Activated T-cell treated with anti-CD3 and anti-CD28 coated beads, Interleukin-2, amount 50 U/mL, for 72 hours (primary cell): ENCODE results near the gene HOXC6. TPM values are rescaled to one million over a fixed set of nuclear protein-coding genes. Genes with fewer than 3 reads are reported as not detected.
"Not testable (repeated sequence)": the region's sequence is repeated elsewhere in the genome, so short reads cannot be mapped to it uniquely, and the experiment has no call there.

Source experiments
- ATAC-seq, 2 donors: fragments of 150-1000 bp; cut with Tn5 transposase; replicated peaks in 1 of 2; 2 replicates each; pipeline ENCODE4 v1.10.0; 2021; ENCODE audit warnings: moderate library complexity in 2 of 2, mild to moderate bottlenecking in 1 of 2
- DNase-seq, 2 donors: peaks; one replicate each; pipeline ENCODE4 v3.0.0; 2021 to 2022; ENCODE audit warnings: mixed read lengths in 1 of 2
- H3K27ac Mint-ChIP-seq: one replicate; pipeline ENCODE4 v1.8.0; 2022; ENCODE audit warnings: mild to moderate bottlenecking, moderate library complexity, mixed read lengths
- H3K27me3 Mint-ChIP-seq: one replicate; pipeline ENCODE4 v1.8.0; 2022; ENCODE audit warnings: low read depth, mixed read lengths
- H3K36me3 Mint-ChIP-seq, 2 donors: one replicate each; pipeline ENCODE4 v1.8.0; 2022; ENCODE audit warnings: mixed read lengths in 2 of 2, mild to moderate bottlenecking in 1 of 2; ENCODE audit not compliant: insufficient read depth in 2 of 2
- H3K4me1 Mint-ChIP-seq: one replicate; pipeline ENCODE4 v1.8.0; 2022; ENCODE audit warnings: low read depth, mixed read lengths
- H3K4me3 Mint-ChIP-seq, 2 donors: one replicate each; pipeline ENCODE4 v1.8.0; 2022; ENCODE audit warnings: mild to moderate bottlenecking in 2 of 2, mixed read lengths in 2 of 2, moderate library complexity in 2 of 2
- H3K9me3 Mint-ChIP-seq, 2 donors: one replicate each; pipeline ENCODE4 v1.8.0; 2022; ENCODE audit warnings: mixed read lengths in 2 of 2
- total RNA-seq, 2 donors: library from RNA; stranded (reverse); gene quantifications; one replicate each; pipeline ENCODE4 v1.2.3, GENCODE V29; 2022

HOXC6 gene
- total RNA-seq, 2 donors from 2014 or later = not detected

DNA sequence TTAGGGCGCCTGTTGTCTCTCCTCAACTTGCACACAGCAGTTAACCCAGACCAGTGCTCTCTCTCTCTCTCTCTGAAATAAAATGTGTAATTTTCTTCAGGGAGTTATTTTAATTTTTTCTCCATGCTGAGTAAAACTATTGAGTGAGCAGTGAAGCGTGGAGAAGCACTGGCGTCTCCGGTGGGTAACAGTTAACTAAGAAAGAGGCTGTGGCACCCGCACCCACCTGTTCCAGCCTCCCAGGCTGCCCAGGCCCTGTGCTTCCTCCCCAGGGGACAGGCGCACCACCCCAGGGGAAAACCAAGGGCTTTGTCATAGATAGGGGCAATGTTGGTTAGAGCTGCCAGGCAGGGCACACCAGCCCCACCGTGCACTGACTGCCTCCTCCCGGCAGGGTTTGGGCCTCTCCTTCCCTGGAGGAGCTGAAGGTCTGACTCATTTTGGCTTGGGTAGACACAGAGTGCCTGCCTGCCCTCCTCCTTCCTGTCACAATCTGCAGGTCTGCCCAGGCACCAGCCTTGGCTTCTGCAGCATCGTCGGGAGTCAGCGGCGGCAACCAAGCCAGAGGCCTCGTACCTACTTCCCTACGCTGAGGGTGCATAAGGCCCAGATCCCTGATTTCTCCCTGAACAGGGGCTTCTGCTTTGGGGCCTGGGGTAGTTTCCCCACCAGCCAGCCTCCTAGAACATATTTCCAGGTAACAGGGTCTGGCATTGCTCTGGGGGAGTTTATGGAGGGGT, 8.6 kb downstream of the HOXC6 start:
- Mint-ChIP-seq H3K27ac (no peak overlapping the region), H3K36me3 (no peaks in the 10 kb centered on the region), H3K4me1 (peaks cover 18% of the 10 kb centered on the region), H3K4me3 (no peak overlapping the region), H3K27me3 (peaks cover 87% of the 10 kb centered on the region), H3K9me3 (no peaks in the 10 kb centered on the region)
- ATAC-seq (peak in 1 of 2 donors; percentile 38), DNase-seq (no peak)

GRCh38 chr12:54037360-54038283, 9.4 kb downstream of the HOXC6 start:
- no peak for ATAC-seq
- H3K36me3 Mint-ChIP-seq = no peaks in the 10 kb centered on the region
- H3K27ac Mint-ChIP-seq = no peak overlapping the region
- H3K4me1 Mint-ChIP-seq = peaks cover 13% of the 10 kb centered on the region
- no peaks in the 10 kb centered on the region for H3K9me3 Mint-ChIP-seq
- H3K4me3 Mint-ChIP-seq = no peak overlapping the region
- H3K27me3 Mint-ChIP-seq = peaks cover 87% of the 10 kb centered on the region
- no peak for DNase-seq

DNA sequence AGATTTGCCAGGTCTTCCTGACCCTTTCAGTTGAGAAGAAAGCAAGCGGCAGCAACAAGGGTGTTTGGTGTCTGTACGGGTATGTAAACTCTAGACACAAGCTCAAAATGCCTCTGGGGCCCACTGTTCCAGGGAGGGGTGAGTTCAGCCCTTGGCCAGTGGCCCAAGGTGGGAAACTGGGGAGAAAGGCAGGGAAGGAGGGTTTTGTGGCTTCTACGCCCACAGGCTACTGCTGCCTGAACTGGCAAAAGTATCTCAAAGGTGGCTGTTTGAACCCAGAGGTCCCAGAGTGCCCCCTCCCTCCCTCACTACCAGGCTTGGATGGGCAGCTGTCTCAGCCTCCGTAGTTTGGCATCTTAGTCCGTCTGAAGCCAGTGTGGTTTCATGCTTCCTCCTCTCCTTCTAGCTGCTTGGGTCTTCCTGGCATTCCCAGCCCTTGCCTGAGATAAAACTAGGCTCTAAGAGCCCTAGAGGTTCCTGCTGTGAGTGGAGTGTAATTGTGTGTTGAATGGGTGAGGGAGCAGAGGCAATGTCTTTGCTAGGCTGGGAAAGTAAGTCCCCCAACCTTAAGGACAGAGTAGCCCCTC, 10.1 kb downstream of the HOXC6 start:
- Mint-ChIP-seq H3K4me3 (no peak overlapping the region), H3K36me3 (no peaks in the 10 kb centered on the region), H3K27me3 (peaks cover 88% of the 10 kb centered on the region), H3K27ac (no peak overlapping the region), H3K4me1 (peaks cover 7% of the 10 kb centered on the region), H3K9me3 (no peaks in the 10 kb centered on the region)
- ATAC-seq = no peak
- no peak for DNase-seq

- no peaks in the 10 kb centered on the region for H3K36me3 Mint-ChIP-seq
- DNase-seq (no peak), ATAC-seq (no peak)
- H3K9me3 Mint-ChIP-seq = no peaks in the 10 kb centered on the region
- H3K27ac Mint-ChIP-seq = no peak overlapping the region
- H3K4me3 Mint-ChIP-seq = no peak overlapping the region
- peaks cover 4% of the 10 kb centered on the region for H3K4me1 Mint-ChIP-seq
- H3K27me3 Mint-ChIP-seq = peaks cover 90% of the 10 kb centered on the region
Observed at GRCh38 chr12:54038871-54039414, 10.7 kb downstream of the HOXC6 start.

DNA sequence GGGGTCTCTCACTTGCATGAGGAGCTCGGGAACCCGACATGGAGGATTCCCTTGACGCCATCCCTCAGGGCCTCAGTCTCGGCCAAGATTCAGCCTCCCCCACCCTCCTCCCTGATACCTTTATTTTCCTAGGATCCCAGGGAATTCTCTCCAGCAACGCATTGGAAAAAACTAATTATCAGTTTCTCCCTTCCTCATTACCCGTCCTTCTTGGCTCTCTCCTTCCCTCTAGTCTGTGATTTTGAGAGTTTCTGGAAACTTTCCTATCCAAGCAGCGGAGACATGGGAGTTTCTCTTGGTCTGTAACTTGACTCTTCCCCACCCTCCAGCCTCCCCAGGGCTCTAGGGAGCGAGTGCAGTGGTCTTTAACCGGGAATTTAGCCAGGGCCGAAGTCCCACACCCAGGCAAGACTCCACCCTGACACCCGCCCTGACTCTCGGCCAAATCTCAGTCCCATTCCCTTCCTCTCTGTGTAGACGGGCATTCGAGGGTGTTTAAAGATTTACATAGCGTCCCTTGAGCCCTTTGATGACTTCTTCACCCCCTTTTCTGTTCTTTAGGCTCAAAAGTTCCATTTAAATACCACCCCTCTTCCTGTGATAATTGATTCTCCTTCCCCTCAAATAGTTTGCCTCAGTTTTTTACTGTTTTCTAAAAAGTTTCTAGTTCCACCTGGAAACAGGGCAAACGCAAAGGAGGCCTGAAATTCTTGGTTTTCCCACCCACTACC, 11.3 kb downstream of the HOXC6 start:
- H3K9me3 Mint-ChIP-seq = no peaks in the 10 kb centered on the region
- no peak overlapping the region for H3K27ac Mint-ChIP-seq
- H3K4me1 Mint-ChIP-seq = peaks cover 4% of the 10 kb centered on the region
- no peak overlapping the region for H3K4me3 Mint-ChIP-seq
- H3K27me3 Mint-ChIP-seq = peaks cover 91% of the 10 kb centered on the region
- DNase-seq (no peak), ATAC-seq (no peak)
- no peaks in the 10 kb centered on the region for H3K36me3 Mint-ChIP-seq

DNA sequence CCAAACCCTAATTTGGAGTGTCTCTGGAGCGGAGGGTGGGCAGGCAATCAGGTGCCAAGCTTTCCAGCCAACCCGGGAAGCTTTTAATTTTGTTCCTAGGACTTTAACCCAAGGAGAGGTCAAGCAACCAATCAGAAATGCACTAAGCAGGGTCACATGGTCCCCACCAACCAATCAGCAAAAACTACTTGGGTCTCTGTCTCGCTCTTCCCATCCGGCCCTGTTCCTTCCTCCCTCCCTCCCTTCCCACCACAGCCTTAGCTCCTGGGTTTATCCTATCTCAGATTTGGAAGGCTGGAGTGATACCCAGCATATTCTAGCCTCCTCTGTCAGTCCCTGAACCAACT, 11.9 kb downstream of the HOXC6 start:
- H3K4me1 Mint-ChIP-seq = peaks cover under 1% of the 10 kb centered on the region
- no peak for ATAC-seq
- H3K9me3 Mint-ChIP-seq = no peaks in the 10 kb centered on the region
- no peak overlapping the region for H3K27ac Mint-ChIP-seq
- H3K4me3 Mint-ChIP-seq = no peak overlapping the region
- DNase-seq = no peak
- no peaks in the 10 kb centered on the region for H3K36me3 Mint-ChIP-seq
- peaks cover 91% of the 10 kb centered on the region for H3K27me3 Mint-ChIP-seq

DNA sequence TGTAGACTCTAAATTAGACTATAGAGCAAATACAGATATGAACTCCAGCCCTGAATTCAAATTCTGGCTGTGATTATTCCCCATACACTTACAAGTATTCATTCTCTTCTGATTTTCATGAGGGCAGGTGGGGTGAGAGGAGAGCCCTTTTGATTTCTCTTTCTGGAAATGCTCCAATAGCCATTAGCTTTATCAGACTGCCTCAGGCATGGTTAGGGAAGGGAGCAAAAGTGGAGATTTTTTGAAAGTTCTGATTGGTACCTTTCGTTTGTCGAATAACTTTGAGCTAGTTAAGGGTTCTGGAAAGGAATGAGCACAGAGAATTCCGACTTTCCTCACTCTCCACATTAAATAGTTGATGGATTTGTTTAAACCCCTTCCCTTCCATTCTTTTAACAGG, 12.4 kb downstream of the HOXC6 start:
- H3K27me3 Mint-ChIP-seq = peaks cover 91% of the 10 kb centered on the region
- no peak overlapping the region for H3K4me3 Mint-ChIP-seq
- no peaks in the 10 kb centered on the region for H3K36me3 Mint-ChIP-seq
- no peak for DNase-seq
- no peak overlapping the region for H3K27ac Mint-ChIP-seq
- H3K4me1 Mint-ChIP-seq = no peaks in the 10 kb centered on the region
- no peak for ATAC-seq
- H3K9me3 Mint-ChIP-seq = no peaks in the 10 kb centered on the region

DNA sequence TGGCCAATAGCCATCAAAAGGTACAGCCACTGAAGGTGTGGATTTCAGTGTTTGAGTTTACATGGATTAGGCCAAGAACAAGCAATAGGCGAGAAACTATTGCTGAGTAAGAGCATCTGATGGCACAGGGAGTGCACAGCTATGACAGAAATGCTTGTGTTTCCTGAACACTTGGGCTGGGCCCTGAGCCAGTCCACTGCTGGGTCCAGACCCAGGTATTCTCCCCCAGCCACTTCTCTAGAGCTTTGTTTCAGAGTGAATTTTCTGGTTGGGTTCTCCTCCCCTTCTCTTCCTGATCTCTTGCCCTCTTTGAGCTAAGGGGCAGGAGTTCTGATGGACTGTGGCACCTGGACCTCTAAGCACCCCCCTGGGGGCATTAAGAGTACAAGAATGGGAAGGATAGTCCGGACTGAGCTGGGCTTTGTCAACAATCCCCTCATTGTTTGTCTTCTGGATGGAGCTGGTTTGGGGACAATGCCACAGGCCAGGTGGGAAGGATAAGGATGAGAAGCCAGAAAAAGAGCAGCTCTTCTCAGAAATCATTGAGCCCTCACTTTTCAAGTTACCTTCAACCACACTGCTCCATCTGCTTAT, 13.0 kb downstream of the HOXC6 start:
- Mint-ChIP-seq H3K27me3 (peaks cover 91% of the 10 kb centered on the region), H3K4me1 (no peaks in the 10 kb centered on the region), H3K4me3 (no peak overlapping the region), H3K9me3 (no peaks in the 10 kb centered on the region), H3K36me3 (no peaks in the 10 kb centered on the region), H3K27ac (no peak overlapping the region)
- no peak for ATAC-seq
- no peak for DNase-seq

- not testable (repeated sequence) for H3K4me3 Mint-ChIP-seq, H3K9me3 Mint-ChIP-seq, H3K36me3 Mint-ChIP-seq, ATAC-seq, DNase-seq, H3K4me1 Mint-ChIP-seq, H3K27ac Mint-ChIP-seq
- peaks cover 97% of the 10 kb centered on the region for H3K27me3 Mint-ChIP-seq
Observed at GRCh38 chr12:54042033-54042432, 13.8 kb downstream of the HOXC6 start.

DNA sequence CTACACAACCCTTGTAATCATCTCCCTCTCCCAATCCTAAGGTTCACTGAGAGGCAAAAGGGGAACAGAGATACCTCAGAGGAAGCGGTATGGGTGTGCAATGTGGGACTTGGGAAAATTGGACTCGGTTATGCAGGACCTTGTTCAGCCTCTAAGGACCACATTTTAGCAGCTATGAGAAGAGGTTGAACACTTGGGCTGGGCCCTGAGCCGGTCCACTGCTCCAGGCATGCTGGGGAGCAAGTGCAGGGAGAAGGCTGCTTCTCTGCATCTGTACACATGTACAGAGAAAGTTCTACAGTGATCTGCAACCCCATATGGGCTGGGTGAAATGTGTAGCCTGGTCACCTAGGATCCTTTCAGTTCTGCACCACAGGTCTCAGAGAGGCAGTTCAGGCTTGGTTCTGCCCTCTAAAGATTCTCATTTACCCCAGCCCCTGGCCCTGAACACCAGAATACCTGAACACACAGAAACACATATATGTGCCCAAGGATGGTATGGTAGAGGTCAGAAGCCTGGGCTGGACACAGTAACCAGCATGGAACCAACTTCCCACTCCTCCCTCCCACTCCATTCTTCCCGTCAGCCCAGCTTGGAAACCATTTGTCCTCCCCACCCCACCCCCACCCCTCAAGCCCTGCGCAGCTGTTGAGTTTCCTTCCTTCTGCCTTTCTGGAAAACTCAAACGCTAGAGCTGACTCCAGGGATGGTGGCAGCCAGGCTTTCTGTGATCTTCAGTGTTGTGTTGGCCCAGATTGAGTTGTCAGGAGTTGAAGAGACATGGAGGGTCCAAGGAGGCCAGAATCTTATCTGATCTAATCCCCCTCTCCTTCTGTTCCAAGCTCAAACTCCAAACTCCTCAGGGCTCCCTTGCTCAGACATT, 15.0 kb downstream of the HOXC6 start:
- ATAC-seq (no peak), DNase-seq (no peak)
- Mint-ChIP-seq H3K9me3 (no peaks in the 10 kb centered on the region), H3K4me3 (no peak overlapping the region), H3K27ac (no peak overlapping the region), H3K27me3 (peaks cover 97% of the 10 kb centered on the region), H3K36me3 (no peaks in the 10 kb centered on the region), H3K4me1 (peaks cover 5% of the 10 kb centered on the region)

GRCh38 chr12:54044425-54045103, 16.3 kb downstream of the HOXC6 start:
- Mint-ChIP-seq H3K4me3 (no peak overlapping the region), H3K36me3 (no peaks in the 10 kb centered on the region)

More at GRCh38 chr12:54044425-54045103, 16.3 kb downstream of the HOXC6 start:
- no peak for DNase-seq
- Mint-ChIP-seq H3K27me3 (peaks cover 97% of the 10 kb centered on the region), H3K4me1 (peaks cover 5% of the 10 kb centered on the region), H3K9me3 (no peaks in the 10 kb centered on the region), H3K27ac (no peak overlapping the region)
- no peak for ATAC-seq
